Activated T-cell treated with anti-CD3 and anti-CD28 coated beads for 4 hours (primary cell): ENCODE data around the gene MRPL52.
"Not testable (repeated sequence)": the region's sequence is repeated elsewhere in the genome, so short reads cannot be mapped to it uniquely, and the experiment has no call there.

Source experiments
- DNase-seq: peaks from one replicate; pipeline ENCODE4 v3.0.0-alpha.2; 2020

Gene MRPL52

DNA sequence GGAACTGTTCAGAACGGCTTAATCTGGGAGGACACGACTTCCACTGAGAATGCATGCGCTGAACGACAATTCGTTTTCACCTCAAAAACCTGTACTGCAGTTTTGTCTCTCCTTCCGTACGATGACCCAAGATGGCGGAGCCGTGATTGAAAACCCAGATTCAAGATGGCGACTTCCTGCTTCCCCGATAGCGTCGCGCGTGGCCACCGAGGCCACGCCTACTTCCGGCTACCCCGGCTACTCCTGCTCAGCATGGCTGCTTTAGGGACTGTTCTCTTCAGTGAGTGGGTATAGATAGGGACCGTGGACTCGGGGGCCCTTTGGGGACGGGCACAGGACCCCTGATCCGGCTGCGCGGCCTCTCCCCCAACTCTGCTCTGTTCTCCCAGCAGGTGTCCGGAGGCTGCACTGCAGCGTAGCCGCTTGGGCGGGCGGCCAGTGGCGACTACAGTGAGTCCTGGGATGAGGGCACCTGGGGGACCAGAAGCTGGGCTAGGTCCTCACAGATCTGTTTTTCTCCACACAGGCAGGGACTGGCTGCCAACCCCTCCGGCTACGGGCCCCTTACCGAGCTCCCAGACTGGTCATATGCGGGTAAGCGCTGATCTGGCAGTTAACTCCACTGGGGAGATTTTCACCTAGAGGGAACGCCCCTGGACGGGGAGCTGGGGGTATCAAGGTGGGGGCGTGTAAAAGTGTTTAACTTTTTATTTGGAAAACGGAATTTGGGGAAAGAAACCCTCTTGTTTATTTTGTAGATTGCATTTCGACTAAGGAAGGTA lies at the start of gene MRPL52:
MRPL52 (plus strand) TSS at position 227 of the 782 bp plus-strand sequence; CDS start at position 253, 26 bp downstream.
- DNase-seq = peak; percentile 82

GRCh38 chr14:22780105-22780679 lies 49.5 kb upstream of the MRPL52 start:
- no peak for DNase-seq

GRCh38 chr14:22780941-22781300 lies 48.8 kb upstream of the MRPL52 start:
- DNase-seq = no peak

DNA sequence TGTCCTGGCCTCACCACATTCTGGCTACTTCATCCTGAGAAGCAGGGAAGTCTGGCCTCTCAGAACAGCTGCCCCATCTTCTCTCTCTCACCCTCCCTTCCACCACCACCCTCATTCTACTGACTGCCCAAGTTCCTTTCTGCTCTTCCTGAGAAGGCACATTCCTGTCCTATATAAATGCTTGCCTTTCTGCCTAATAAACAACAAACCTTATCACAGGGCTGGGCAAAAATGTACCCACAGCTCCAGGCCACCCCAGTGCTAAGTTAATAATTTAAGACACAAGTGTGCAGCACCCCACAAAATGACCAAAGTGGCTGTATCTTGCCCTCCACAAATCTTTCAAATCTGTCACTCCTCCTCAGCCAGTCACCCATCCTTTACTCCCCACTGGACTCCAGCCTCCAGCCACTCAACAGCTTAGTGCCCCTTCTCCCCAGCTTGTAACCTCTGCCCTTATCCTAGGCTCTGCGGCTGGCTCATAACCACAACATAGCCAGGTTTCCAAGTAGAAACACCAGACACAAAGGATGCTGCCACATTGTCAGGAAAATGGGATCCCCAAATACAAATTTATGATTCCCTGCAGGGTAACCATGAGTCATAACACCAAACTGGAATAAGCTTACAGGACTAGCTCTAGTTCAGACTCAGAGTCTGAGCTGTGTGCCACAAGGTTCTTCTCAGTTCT lies 48.2 kb upstream of the MRPL52 start:
- no peak for DNase-seq

DNA sequence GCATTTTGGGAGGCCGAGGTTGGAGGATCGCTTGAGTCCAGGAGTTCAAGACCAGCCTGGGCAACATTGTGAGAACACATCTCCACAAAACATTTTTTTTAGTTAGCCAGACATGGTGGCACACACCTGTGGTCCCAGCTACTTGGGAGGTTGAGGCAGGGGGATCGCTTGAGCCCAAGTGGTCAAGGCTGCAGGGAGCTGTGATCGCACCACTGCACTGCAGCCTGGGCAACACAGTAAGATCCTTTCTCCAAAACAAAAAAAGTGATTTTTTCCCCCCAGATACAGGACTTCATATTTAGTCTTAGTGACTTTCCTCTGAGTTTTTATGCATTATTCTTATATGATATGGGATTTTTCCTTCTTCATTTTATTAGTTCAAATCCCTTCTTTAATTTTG lies 43.0 kb upstream of the MRPL52 start:
- no peak for DNase-seq

- DNase-seq = no peak
These were observed 38.4 kb upstream of the MRPL52 start for GRCh38 chr14:22791301-22791700.

DNA sequence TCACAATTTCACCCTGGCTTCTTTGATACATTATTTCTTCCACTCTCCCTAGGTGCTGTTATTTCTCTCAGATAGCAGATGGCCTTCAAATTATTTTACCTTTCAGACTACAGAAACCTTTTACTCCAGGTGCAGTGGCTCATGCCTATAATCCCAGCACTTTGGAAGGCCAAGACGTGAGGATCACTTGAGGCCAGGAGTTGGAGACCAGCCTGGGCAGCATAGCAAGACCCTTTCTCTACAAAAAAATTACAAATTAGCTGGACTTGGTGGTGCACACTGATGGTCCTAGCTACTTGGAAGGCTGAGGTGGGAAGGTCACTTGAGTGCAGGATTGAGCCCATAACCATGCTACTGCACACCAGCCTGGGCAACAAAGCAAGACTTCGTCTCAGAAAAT lies 37.5 kb upstream of the MRPL52 start:
- no peak for DNase-seq

- not testable (repeated sequence) for DNase-seq
These were observed 36.1 kb upstream of the MRPL52 start for GRCh38 chr14:22793550-22793949.

DNA sequence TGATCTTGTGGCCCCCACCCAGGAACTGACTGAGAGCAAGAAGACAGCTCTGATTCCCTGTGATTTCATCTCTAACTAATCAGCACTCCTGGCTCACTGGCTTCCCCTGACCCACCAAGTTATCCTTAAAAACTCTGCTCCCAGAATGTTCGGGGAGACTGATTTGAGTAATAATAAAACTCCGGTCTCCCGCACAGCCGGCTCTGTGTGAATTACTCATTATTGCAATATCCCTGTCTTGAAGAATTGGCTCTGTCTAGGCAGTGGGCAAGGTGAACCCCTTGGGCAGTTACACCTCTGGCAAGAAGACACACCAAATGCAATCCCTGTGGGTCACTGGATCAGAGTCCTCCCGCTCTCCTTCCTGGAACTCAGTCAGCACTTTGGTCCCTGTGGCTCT lies 35.7 kb upstream of the MRPL52 start:
- DNase-seq = no peak

GRCh38 chr14:22794551-22794951 lies 35.1 kb upstream of the MRPL52 start:
- no peak for DNase-seq

DNA sequence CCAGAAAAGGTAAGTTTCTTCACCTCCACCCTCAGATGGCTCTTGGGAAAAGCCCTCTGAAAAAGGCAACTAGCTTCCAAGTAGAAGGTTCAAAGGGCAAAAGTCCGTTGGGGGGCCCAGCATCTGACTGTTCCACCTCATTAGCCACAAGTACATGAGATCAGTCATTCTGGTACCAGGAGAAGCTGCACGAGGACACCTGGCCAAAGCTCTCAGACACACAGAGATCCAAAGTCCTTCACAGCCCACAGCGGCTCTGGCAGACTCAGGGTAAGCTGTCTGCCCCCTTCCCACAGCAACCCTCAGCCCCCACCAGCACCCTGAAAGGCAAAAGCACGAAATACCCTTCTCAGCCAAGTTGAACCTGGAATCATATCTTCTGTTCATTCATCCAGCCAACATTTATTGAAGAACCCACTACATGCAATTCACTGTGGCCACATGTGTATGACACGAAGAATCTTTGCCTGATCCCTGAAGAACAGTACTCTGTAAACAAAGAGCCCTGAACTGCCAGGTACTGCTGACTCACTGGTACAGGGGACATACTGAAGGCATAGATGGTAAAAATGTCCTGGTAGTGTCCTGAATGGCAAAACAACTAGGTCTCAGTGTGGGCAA lies 33.5 kb upstream of the MRPL52 start:
- DNase-seq = no peak

GRCh38 chr14:22797017-22797917 lies 32.4 kb upstream of the MRPL52 start:
- no peak for DNase-seq

- no peak for DNase-seq
These were observed 31.2 kb upstream of the MRPL52 start for GRCh38 chr14:22798528-22798927.

DNA sequence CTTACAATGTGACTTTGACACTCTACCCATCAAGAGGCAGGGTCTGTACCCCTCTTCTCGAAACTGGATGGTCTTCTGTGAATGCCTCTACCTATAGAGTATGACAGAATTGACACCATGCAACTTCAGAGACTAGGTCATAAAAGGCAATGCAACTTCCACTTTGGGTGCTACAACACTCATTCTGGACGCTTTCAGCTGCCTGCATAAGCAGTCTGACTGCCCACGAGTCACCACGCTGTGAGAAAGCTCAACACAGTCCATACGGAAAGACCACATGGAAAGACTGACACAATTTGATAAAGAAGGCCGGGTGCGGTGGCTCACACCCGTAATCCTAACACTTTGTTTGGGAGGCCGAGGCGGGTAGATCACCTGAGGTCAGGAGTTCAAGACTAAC lies 29.3 kb upstream of the MRPL52 start:
- no peak for DNase-seq

GRCh38 chr14:22801716-22802115 lies 28.0 kb upstream of the MRPL52 start:
- DNase-seq = no peak

DNA sequence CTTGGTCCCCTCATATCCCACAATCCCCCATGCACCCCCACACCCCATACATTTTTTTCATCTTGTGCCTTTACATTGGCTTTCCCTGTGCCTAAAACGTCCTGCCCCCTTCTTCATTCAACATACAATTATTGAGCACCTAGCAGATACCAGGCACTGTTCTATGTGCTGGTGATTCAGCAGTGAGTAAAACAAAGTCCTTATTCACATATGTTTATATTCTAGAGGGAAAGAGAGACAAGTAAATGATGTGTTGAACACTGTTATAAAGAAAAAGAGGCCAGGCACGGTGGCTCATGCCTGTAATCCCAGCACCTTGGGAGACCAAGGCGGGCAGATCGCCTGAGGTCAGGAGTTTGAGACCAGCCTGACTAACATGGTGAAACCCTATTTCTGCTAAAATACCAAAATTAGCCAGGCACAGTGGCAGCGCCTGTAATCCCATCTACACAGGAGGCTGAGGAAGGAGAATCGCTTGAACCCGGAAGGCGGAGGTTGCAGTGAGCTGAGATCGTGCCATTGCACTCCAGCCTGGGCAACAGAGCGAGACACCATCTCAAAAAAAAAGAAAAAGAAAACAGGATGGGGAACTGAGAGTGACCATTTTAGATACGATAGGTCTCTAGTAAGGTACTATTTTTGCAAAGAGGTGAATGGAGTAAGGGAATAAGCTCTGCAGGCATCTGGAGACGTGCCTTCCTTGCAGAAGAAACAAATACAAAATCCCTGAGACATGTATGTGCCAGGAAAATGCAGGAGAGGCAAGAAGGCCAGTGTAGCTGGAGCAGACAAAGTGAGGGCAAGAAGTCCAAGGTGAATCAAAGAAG lies 26.6 kb upstream of the MRPL52 start:
- no peak for DNase-seq

DNA sequence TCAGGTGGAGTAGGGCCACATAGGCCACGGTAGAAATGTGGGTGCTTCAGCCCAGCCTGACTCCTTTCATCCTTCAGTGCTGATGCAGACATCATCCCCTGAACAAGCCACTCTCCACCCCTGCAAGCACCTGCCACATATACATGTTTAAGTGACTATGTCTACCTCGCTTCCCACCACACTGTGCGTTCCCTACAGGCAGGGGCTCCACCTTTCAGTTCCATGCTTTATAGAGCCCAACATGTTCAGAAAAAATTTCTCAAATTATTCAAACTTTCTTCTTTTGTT lies 26.1 kb upstream of the MRPL52 start:
- DNase-seq = no peak

DNA sequence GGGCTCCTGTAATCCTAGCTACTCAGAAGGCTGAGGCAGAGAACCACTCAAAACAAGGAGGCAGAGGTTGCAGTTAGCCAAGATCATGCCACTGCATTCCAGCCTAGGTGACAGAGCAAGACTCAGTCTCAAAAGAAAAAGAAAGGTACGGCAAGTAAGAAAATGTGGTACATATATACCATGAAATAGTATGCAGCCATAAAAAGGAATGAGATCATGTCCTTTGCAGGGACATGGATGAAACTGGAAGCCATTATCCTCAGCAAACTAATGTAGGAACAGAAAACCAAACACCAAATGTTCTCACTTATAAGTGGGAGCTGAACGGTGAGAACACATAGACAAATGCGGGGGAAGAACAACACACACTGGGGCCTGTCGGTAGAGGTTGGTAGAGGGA lies 24.5 kb upstream of the MRPL52 start:
- DNase-seq = not testable (repeated sequence)

- no peak for DNase-seq
These were observed 22.1 kb upstream of the MRPL52 start for GRCh38 chr14:22807432-22808087.

GRCh38 chr14:22808388-22809209 lies 21.1 kb upstream of the MRPL52 start:
- no peak for DNase-seq
